ENCODE measurements around the gene HSPA4.

Gene HSPA4

DNA sequence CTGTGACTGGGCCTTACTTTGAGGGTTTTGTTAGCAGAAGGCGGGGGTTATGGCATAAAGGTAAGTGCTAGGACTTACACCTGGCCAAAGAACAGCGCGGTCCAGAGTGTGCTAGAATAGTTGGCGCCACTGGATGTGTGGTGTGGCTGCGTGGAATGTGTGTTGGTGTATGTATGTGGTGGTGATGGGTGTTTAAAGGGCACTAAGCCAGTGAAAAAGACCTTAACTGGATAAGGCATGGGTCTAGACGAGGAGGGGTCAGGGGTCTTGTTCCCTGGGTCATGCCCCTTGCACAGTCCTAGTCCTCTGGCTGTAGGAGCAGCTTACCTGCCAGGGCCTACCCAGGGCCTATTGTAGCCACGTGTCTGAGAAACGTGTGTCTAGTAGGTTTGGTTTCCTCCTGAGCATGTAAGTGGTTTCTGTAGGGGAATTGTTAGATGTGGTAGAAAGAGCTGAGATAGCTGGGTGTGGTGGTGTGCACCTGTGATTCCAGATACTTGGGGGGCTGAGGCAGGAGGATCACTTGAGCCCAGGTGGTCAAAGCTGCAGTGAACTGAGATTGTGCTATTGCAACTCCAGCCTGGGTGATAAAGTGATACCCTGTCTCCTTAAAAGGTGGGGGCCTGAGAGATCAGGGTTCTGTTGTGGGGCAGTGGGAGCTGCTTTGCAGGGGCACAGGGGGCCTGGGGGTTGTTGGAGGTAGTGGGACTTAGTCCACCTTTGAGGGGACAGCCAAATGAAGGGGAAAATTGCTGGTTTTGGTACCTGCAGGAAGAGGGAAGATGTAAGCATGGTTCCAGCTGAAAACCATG lies 55.2 kb downstream of the HSPA4 start:
- no peak for DNase-seq

DNA sequence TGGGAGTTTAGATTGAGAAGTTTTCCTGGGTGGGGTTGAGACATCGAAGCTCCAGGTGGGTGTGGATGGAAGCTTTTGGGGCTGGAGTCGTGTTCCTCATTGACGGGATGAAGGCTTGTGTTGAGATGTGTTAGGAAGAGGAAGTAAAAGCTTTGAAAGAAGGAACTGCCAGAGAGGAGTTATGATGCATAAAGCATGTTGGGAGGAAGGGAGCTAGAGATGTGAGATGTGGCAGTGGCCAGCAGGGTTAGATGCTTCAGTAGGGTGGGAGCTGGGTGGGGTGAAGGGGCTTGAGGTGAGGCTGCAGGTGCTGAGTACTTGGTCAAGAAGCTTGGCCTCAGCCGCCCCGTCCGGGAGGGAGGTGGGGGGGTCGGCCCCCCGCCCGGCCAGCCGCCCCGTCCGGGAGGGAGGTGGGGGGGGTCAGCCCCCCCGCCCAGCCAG lies 56.7 kb downstream of the HSPA4 start:
- no peak for DNase-seq

DNA sequence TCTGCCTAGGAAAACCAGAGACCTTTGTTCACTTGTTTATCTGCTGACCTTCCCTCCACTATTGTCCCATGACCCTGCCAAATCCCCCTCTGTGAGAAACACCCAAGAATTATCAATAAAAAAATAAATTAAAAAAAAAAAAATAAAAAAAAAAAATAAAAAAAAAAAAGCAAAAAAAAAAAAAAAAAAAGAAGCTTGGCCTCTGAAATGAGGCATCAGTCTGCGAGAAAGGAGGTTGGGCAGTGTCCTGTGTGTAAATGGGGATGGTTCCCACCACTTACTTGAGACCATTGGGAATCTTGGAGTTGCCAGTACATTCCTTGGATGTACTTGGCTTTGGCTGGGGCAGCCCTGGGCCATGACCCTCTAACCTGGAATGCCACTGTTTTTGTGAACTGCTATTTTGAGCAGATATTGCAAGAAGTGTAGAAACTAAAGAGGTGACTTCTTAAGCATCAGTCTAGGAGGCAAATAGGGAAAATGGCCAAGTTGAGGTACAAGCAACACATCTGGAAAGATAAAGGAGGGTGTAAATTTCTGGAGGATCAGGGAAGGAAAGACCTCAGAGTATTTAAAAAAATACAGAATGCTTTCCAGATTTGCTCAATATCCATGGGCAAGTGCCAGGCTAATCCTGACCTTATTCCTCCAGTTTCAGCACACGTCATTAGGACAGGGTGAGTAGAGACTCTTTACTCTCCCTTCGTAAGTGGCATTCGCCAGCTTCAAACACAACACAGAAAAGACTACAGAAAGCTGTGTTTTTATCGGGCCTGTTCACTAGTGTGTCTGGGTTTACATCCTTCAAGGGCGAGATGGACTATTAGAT lies 58.1 kb downstream of the HSPA4 start:
- no peak for DNase-seq

DNA sequence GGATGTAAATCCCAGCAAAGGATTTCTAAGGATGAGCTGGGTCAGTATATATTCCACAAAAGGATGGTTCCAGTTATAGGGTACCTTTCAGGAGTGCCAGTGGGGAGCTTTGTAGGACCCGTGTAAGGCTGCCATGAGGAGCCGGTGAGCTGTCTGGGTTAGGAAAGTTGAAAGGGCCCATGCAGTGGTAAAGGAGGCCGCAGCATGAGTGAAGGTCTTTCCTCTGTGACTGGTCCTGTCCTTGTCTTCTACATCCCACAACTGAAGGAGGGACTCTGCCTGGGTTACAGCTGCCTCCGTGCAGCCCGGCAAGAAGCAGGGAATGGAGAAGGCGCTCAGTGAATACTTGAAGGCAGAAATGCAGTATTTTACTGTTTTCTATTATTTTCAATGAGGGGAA lies 58.9 kb downstream of the HSPA4 start:
- no peak for DNase-seq

DNA sequence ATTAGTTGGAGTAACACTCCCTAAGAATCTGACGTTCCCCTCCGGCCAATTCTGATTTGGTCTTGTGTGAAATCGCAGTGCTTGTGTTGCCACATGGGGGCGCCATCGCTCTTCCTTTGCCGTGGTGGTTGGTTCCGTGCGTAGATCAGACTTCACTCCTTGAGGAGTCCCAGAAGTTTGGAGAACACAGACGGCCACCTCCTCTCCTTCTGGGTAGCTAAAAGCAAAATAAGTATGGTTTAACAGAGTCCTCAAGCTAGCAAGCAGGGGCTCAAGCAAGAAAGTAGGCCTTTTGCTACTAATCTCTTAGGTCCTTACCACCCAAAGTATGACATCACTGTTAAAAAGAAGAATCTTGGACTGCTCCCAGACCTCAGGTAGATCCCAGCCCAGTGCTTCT lies 59.5 kb downstream of the HSPA4 start:
- no peak for DNase-seq

DNA sequence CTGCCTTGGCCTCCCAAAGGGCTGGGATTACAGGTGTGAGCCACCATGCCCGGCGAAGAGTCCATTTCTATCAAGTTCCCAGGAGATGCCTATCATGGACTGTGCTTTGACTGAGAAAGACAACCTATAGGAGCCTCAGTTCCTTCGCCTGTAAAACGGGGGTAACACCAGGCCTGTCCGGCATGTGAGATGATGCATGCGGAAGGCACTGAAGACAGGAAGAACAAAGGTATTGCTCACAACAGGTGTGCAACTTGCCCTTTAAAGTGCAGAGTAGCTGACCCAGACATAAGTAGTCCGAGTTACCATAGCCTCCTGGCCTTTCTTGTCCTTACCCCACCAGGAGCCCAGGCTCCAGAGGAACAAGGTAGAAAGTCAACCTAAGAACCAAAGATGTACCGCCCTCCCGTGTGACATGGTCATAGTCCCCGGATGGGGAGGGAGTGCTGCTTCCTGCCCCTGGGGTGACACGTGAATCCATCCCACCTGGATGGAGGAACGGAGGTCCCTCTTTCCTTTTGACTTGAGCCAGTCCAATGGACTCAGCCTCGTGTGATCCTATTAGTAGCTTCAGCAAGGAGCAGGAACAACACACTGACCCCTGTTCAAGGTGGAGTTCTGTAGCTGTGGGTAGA lies 60.3 kb downstream of the HSPA4 start:
- no peak for DNase-seq

DNA sequence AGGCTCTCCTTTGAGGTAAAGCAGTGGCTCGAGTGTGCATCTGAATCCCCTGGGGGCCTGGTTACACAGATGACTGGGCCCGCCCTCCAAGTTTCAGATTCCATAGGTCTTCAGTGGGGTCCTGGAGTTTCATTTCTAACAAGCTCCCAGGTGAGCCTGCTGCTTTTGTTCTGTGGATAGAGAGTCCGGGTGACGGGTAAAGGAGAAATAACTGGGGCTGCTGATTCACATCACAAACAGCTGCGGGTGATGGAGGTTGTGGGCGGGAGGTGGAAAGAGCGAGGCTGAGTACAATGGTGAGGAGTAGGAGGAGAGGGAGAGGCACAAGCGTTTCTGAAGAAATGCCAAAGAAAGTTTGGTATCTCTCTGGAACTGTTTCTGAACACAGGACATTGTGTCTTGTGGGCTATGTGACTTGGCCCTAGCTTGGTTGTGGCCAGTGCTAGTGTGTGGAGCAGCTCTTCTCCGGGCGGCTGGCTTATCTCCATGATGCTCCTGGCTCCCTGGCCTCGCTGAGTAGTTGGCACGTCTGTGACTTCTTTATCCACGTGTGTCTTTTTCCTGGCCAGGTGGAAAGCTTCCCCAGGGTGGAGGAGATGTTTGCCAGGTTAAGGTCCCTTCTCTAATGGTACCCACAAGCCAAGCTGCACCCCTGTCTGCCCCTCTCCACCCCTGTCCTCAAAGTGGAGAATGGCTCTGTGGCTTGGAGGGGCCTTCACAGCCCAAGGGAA lies 61.7 kb downstream of the HSPA4 start:
- DNase-seq = no peak

DNA sequence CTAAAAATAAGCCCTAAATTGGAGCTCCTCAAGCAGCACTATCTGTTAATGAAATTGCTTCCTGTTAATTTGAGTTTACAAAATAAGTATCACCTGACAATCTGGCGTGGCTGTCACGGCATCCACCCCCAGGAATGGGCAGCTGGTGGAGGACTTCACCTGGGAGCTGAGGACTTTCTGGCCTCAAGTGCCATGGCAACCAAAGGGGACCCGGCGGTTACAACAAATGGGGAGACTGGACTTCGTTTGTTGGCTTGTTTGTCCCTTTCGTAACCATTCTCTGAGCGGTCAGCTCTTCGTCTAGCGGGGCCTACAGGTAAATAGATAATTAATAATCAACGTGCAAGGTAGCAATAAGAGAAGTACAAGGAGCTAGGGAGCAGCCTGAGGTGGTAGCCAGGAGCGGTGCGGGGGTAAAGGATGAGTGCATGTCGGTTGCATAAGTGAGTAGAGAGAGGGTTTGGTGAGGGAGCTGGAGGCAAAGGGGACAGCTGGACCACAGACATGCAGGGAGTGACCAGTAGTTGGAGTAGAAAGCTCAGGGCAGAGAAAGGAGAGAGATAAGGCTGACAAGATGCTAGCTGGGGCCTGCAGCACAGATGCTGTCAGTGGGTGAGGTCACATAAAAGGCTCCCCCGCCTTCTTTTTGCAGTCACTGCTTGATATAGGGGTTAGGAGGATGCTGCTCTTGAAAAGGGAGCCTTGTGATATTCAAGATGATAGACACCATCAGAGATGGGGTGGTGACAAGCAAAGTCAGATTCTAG lies 62.5 kb downstream of the HSPA4 start:
- no peak for DNase-seq

DNA sequence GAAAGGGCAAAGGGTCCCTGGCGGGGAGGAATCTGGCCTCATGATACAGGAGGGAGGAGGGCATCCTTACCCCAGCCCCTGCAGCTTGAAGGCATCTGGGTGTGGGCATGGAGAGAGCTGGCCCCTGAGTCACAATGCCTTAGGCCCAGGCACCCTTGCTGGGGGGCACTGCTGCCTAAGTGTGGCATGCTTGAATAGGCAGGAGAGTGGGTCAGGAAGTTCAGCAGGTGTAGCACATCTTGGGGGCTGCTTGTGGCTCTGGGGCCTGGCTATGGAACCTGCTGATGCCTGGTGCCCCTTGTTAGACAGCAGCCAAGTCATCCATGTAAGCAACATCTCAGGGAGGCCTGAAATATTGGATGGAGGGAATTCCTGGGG lies 63.1 kb downstream of the HSPA4 start:
- DNase-seq = no peak

DNA sequence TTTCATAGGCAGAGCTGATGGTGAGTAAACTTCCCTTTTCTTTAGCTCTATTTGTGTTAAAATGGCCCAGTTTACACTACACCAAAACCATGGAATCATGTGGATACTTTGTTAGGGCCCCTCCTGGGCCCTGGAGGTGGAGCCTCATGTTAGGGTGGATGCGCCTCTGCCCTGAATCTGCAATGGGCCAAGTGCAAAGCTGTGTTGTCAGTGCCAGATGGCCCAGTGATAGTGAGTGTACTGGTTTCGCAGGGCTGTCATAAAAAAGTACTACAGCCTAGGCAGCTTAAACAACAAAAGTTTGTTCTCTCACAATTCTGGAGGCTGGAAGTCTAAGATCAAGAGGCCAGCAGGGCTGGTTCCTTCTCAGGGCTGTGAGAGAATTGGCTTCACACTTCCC lies 64.8 kb downstream of the HSPA4 start:
- DNase-seq = no peak

DNA sequence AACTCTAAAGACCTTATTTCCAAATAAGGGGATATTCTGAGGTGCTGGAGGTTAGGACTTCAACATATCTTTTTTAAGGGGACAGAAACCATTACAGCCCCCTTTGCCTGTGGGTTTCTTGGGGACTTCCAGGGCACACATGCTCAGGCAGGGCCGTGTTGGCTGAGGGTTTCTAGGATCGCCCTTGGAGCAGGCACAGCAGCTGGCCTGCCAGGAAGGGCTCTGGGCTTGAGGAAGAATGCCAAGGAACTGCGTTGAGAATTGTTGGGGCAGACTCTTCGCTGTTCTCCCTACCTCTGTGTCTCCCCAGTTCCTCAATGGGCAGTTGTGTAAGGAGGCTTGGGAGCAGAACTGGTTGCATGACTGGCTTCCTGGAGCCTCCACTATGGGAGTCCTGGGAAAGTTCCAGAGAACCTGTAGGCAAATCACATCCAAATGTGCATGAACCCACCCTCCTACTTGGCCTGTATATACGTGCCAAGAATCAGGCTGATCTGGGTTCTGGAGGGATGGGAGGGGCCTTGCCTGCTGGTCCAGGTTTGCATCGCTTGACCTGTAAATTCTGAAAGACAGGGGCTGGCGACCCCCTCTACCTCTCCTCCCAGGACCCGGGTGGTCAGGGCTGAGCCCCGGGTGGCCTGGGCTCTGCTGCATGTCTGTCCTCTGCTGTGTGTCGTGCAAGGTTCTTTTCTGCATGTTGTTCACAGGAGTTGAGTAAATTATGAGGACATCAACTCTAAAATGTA lies 65.5 kb downstream of the HSPA4 start:
- no peak for DNase-seq

DNA sequence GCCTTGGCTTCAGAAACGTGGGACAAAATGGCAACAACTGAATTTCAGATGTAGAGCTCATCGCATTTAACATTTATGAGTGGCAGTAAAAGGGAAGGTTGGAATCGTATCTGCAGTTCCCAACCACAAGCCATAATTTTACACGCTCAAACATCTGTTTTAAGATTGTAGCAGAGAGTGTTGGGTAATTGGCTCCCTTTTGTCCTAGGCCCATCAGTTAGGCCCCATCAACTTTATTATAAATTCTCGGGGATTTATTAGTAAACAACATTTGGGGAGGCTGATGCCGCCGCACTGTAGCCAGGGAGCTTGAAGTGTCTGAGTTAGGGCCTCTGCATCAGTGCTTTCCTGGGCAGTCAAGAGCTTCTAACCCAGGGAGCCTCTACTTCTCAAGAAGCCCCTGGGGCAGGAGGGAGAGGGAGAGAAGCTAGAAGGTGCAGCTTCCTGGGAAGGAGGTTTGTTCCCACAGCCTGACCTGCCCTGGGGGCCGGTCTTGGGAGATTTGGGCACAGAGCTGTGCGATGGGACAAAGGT lies 66.2 kb downstream of the HSPA4 start:
- no peak for DNase-seq

DNA sequence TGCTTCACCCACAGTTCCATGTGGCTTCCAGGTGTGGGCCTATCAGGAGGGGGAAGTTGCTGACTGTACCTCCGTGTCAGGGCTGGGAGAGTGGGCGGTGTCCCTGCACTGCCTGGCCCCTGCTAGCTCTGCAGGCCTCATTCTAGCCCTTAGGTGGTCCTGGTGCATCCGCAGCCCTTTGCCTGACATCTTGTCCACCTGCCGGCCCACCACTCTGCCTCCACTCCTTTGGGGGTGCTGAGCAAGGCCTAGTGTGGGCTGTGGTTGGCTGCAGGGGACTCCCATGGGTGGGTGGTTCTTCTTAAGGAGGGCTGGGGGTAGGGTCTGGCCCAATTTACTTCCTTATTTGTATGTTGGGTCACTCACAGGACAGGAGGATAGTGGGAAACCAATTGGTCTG lies 66.9 kb downstream of the HSPA4 start:
- DNase-seq = no peak

DNA sequence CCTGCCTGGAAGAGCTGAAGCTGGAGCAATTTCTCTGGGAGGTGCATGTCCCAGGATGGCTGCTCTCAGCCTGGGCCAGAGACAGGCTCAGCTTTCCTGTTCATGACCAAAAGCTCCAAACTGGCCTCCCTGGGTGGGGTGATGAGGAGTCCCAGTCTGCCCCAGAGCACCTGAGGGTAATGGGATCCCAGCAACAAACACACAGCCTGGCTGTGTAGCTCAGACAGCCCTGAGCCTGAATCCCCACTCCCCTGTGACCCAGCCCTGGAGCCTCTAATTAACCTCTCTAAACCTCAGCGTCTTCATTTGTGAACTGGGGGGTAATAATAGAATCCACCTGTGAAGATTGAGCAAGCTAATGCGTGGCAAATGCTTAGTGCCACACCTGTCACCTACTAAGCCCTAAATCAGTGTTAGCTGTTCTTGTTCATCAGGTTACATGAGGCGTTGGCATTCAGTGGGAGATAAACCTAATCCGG lies 67.5 kb downstream of the HSPA4 start:
- no peak for DNase-seq

DNA sequence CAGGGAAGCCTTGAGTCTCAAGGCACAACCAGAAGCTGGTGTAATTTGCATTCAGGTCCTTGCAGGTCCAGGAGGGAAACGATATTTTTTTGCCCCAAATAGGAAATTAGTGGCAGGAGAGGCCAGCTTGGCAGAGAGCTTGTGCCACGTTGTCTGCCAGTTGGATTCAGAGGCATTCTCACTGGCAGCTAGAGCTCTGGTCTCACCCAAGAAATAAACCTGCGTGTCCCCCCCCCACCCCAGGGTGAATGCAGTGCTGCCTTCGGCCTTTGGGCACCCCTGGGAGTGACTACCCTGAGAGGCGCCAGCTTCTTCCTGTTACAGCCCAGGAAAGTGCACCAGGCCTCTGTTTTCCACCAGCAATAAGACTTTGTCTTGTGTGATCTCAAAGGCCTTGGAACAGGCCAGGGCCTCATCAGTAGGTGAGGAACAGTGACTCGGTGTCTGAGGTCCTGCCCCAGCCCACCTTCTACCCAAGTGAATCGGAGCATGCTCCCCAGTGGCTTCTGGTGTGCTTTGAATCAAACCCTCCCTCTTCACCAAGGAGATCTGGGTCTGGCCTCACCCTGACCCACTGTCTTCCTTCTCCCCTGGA lies 68.4 kb downstream of the HSPA4 start:
- DNase-seq = no peak

DNA sequence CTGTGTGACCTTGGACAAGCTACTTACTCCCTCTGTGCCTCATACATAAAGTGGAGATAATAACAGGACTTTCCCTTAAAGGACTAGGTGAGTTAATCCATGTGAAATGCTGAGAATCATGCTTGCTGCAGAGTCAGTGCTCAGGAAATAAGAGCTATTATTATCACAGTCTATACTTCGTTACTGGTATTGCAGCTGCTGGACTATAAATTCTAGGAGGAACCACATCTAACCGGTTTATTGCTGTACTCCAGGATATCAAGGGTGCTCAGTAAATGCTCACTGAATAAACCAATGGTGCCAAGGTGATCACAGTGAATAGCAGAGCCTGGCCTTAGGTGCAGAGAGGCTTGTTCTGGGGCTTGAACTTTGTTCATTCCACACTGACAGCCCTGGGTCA lies 69.3 kb downstream of the HSPA4 start:
- no peak for DNase-seq

DNA sequence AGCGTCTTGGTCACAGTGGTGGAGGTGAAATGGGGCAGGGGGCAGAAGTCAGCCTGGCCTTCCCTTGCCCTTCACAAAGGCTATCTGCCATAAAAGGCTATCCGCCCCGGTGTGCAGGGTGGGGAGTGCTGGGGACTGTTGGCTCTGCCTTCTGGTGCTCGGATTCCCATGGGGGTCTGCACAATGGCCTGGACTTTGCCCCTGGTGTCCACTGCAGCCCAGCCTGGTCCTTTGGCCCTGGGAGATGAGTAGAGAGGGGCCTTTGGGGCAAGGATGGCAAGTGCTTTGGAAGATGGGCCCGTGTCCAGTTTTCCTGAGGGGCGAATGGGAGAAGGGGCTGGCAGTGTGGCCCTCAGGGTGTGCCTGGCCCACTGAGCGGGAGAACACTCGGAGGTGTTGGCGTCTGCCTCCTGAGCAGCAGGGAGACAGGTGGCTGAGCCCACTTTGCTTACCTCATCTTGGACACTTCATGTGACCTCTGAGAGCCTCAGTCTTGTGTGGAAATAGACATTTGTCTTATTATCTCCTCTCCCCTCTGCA lies 69.9 kb downstream of the HSPA4 start:
- no peak for DNase-seq

DNA sequence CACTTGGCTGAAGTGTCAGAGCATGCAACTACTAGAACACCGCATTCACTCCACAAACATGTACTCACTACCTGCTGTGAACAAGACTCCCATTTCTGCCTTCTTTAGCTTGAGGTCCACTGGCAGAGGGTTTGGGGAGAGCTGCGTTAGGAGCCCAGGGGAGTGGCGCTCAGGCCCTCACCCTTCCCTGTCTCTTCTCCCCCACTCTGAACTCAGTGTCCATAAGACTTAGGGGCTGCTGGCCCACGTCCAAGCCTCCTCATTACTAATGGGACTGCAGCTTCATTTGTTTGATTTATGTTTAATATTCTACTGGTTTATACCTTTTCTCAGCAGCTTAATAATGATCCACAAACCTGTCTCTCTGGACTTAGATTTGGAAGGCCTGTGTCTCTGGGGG lies 70.9 kb downstream of the HSPA4 start:
- no peak for DNase-seq

DNA sequence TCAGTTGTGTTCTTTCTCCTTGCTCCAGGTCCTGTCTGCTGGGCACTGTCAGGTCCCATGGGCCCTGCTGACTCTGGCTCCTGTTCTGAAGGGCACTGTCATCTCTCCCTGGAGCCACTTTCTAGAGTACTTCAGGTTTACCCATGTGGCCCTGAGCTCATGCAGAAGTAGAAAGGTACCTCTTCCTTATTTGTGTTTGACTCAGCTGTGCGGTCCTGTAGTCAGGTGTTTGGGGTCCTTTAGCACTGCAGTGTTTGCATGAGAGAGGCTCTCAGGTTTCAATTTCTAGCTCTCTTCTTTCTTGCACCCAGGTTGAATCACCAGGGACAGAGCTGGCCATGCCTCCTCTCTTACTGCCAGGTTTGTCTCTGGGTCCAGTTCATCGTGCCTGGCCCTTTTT lies 71.5 kb downstream of the HSPA4 start:
- no peak for DNase-seq

DNA sequence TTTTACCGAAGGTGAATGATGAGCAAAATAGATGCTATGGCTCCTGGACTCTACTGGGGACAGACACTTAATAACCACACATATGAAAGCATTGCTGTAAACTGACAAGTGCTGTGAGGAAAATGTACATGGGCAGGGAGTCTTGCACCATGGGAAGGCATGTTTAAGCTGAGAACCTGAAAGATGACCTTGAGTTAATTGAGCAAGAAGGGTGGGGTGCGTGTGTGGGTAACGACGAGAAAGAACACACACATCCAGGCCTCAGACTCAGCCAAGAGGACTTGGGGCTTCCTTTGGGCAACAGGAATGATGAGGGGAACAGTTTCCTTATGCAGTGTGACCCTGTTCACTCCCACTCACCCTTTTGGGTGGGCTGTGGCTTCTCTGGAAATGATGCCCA lies 73.1 kb downstream of the HSPA4 start:
- DNase-seq = no peak

DNA sequence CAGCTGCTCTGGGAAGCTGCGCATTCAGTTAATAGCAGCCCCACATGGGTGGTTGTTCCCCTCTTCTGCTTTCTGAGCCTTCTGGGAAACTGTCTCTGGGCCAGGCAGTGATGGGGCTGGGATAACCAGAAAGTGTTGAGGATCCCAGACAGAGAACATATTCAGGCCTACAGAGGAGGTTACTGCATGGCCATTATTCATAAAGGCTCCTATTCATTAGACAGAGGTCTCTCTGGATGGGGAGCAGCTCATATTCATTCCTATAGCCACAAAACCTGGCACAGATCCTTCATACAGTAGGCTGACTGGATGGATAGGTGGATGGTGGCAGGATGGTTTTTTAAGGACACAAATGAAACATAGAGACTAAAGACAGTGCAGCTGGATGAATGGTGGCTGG lies 76.3 kb downstream of the HSPA4 start:
- DNase-seq = no peak

All from NCI-H2081 treated with DMSO at 0.1 percent for 48 hours (cell line).